Measurements from ENCODE around the gene RAB7A. TPM values are rescaled to one million over a fixed set of nuclear protein-coding genes. Genes with fewer than 3 reads are reported as not detected.
"Not testable (repeated sequence)": the region's sequence is repeated elsewhere in the genome, so short reads cannot be mapped to it uniquely, and the experiment has no call there.

Gene RAB7A
- total RNA-seq, 1 donor from 2014 or later = 26.7 TPM

DNA sequence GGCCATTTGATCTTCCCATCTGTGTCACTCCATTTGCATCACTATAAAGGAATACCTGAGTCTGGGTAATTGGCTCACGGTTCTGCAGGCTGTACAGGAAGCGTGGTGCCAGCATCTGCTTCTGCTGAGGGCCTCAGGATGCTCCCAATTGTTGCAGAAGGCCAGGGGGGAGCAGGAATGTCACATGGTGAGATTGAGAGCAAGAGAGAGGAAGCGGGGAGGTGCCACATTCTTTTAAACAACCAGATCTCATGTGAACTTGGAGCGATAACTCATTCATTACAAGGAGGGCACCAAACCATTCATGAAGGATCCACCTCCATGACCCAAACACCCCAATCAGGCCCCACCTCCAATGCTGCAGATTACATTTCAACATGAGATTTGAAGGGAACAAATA is 13.1 kb upstream of the RAB7A start:
- no peak for DNase-seq

DNA sequence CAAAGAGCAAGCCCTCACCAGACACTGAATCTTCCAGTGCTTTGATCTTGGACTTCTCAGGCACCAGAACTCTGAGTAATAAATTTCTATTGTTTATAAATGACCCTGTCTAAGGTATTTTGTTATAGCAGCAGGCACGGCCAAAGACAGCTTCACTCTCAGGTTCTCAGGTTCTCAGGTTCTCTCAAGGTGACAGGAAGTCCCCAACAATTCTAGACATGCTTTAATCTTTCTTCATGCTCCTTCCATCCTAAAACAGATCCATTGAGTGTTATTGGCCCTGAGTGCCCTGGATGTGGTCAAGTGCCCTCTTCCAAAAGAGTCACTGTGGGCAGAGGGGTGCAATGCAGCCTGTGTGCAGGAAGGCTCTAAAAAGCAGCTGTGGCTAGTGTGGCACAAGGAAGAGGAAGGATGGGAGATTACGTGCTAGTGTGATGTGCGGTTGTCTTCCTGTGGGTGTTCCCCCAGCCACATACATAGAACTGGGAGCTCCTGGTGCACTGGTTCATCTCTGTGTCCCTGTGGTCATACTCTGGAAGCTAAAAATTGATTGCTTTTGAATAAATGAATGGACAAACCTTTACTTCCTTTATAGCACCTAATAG is 11.0 kb upstream of the RAB7A start:
- no peak for DNase-seq

- DNase-seq = not testable (repeated sequence)
Measured at GRCh38 chr3:128718892-128719291, 7.1 kb upstream of the RAB7A start.

DNA sequence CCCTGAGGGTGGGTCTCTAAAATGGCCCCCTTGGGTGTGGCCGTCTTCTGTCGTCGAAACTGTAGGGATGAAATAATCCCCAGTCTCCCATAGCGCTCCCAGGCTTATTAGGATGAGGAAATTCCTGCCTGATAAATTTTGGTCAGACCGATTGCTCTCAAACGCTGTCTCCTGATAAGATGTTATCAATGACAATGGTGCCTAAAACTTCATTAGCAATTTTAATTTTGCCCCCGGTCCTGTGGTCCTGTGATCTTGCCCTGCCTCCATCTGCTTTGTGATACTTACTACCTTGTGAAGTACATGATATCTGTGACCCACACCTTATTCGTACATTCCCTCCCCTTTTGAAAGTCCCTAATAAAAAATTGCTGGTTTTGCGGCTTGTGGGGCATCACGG is 5.1 kb upstream of the RAB7A start:
- no peak for DNase-seq

DNA sequence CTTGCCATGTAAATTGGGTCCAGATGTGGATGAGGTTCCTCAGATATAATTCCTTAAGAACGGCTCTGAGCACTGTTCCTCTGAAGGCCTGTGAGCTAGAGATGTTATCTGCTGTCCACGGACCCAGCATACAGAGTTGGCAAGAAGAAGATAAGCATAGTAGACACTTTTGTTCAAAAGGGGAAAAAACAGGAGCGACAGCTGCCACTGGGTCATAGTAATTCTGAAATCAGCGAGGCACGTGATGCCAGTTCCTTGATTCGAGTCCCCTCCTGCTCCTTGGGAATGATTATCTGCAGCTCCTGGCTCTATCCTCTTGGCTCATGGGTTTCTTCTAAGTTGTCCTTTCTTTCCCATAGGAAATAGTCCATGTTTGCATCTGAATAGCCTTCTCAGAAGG is 2.5 kb upstream of the RAB7A start:
- no peak for DNase-seq

GRCh38 chr3:128725547-128726022 is 398 bp upstream of the RAB7A start:
- no peak for DNase-seq

GRCh38 chr3:128727059-128727458 is 1.1 kb downstream of the RAB7A start:
- no peak for DNase-seq

DNA sequence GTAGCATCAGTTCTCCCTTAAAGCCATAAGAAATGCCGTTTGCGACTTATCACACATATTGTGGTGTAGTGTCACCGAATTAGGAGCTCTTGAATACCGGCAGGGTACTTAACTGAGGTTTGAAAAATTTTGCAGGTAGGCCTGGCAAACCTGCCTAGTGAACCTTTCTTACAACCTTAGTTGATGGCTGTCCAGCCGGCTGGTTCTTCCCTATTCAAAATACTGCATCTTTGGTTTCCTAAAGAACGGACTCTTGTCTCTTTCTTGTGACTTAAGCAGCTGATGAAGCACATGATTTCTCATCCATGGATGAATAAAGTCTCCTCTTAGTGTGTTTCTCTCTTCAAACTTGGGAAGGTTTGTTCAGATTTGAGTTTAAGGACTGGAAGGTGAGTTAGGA is 1.5 kb downstream of the RAB7A start:
- no peak for DNase-seq

GRCh38 chr3:128727996-128728395 is 2.0 kb downstream of the RAB7A start:
- no peak for DNase-seq

DNA sequence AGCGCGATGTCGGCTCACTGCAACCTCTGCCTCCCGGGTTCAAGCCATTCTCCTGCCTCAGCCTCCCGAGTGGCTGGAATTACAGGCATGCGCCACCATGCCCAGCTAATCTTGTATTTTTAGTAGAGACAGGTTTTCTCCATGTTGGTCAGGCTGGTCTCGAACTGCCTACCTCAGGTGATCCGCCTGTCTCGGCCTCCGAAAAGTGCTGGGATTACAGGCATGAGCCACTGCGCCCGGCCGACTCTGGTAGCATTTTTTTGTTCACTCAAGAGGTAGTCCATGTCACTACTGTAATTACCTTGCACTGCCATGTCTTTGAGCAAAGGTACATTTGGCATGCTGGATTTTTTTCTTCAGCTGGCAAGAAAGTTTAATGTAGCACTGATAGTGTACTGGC is 2.5 kb downstream of the RAB7A start:
- not testable (repeated sequence) for DNase-seq

- DNase-seq = no peak
Measured at GRCh38 chr3:128730471-128730870, 4.5 kb downstream of the RAB7A start.

GRCh38 chr3:128734523-128735189 is 8.7 kb downstream of the RAB7A start:
- no peak for DNase-seq

- no peak for DNase-seq
Measured at GRCh38 chr3:128735287-128735686, 9.3 kb downstream of the RAB7A start.

GRCh38 chr3:128735884-128736283 is 9.9 kb downstream of the RAB7A start:
- no peak for DNase-seq

DNA sequence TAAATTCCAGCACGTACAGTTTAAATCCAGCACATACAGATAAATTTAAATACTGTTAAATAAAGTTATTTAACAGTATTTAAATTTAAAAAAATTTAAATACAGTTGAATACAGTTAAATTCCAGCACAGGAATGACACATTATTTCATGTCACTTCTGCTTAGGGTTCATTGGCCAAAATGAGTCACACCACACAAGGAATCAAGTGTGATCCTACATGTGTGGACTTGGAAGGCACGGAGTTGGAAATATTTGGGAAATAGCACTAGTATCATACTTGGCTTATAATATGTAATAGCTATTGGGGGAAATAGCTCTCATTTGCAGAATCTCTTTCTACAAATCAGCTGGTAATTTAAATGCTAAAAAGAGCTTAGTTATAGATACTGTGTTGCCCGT is 10.6 kb downstream of the RAB7A start:
- no peak for DNase-seq

DNA sequence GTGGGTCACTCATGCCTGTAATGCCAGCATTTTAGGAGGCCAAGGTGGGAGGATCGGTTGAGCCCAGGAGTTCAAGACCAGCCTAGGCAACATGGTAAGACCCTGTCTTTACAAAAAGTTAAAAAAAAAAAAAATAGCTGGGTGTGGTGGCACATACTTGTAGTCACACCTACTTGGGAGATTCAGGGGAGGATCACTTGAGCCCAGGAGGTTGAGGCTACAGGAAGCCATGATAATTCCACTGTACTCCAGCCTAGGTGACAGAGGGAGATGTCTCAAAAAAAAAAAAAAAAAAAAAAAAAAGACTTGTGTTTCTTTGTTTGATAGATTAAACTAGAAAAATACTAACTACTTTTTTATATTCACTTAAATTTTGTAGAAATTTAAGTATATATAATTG is 14.6 kb downstream of the RAB7A start:
- DNase-seq = no peak

GRCh38 chr3:128742821-128743594 is 17.0 kb downstream of the RAB7A start:
- DNase-seq = no peak

DNA sequence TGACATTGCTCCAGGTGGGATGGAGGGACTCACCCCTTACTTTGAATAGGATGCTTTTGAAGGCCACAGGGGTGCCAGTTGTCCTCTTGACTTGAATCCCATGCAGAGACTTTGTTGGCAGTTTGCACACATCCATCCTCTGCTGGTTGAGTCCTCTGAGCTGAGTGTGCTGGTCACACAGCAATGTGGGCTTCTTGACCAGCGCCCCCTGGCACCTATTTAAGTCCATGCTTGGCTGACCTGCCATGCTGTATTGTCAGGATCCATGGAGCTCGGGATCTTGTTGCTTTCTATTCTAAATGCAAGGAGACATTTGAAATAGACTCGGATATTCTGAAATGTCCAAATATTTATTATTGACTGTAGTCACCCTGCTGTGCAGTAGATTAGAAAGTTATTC is 19.8 kb downstream of the RAB7A start:
- no peak for DNase-seq

DNA sequence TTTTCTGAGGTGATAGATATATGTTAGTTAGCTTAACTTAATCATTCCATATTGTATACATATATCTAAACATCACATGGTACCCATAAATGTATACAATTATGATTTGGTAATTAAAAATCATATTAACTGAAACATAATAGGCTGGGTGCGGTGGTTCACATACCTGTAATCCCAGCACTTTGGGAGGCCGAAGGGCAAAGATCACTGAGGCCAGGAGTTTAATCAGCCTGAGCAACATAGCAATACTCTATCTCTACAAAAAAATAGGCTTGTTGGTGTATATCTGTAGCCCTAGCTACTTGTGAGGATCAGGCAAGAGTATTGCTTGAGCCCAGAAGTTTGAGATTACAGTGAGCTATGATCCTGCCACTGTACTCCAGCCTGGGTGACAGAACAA is 20.9 kb downstream of the RAB7A start:
- no peak for DNase-seq

DNA sequence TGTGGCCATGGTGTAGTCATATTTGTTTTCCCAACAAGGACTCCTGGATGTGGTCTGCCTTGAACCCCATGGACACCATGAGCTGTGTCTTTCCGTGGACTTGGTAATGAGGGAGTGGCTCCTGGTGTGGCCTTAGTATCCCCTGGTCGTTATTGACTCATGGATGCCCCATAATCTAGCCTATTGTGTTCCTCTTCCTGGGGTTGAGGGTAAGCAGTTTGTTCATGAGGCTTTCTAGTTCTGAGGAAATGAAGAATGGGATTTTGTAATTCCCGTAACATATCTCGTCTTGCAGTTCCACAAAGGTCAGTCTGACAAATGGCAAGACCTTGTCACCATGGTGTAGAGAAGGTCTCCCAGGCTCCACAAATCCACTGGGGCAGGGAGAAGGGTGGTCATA is 22.6 kb downstream of the RAB7A start:
- no peak for DNase-seq

DNA sequence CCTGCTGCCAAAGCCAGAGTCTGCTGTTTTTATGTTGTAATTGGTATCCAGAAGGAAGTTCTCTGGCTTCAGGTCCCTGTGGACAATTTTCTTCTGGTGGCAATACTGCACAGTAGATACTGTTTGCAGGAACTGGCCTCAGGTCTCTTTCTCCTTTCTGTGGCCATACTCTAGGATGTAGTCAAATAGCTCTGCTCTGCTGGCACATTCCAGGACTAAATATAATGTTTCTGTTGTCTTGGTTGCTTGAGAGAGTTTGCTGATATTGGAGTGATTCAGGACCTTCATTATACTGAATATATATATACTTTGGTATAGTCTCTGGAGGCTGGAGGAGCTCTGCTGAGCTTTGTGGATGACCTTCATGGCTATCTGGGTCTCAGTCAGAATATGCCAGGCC is 23.1 kb downstream of the RAB7A start:
- DNase-seq = no peak

GRCh38 chr3:128749561-128749960 is 23.6 kb downstream of the RAB7A start:
- DNase-seq = not testable (repeated sequence)

- no peak for DNase-seq
Measured at GRCh38 chr3:128753715-128754114, 27.7 kb downstream of the RAB7A start.

GRCh38 chr3:128760042-128760441 is 34.1 kb downstream of the RAB7A start:
- no peak for DNase-seq

Data from occipital lobe (tissue), 2 donors.